NT2/D1 (cell line): ENCODE results near the gene GALNT14.

Experiments used
- YY1 ChIP-seq: IDR thresholded peaks from 2 replicates; pipeline ENCODE4 v1.6.1; 2011; ENCODE audit not compliant: insufficient read length, insufficient read depth
- ZNF274 ChIP-seq: IDR thresholded peaks from 2 replicates; pipeline ENCODE4 v1.6.1; 2011; ENCODE audit warnings: mild to moderate bottlenecking, low read depth, low read length

DNA sequence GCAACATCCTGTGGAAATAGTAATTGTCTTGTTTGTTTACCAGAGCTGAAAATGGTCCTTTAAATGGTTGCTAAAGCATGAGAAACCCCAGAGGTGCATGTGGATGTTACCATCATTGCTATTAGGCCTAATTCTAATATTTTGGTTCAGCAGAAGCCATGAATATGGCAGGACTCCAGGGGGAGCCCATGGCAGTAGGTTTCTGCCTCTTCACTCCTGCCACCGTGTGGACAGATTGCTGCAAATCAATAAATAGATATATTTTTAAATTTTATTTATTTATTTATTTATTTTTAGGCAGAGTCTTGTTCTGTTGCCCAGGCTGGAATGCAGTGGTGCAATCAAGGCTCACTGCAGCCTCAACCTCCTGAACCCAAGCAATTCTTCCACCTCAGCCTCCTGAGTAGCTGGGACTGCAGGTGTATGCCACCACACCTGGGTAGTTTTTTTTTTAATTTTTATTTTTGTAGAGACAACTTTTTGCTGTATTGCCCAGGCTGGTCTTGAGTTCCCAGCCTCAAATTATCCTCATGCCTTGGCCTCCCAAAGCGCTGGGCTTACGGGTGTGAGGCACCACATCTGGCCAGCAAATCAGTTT, 276.1 kb downstream of the GALNT14 start:
- TF ChIP-seq YY1 (no peak), ZNF274 (no peak)
